Ishikawa (cell line): ENCODE measurements around the gene EDEM3.

ENCODE experiments used
- CEBPB ChIP-seq: IDR thresholded peaks from 2 replicates; pipeline ENCODE4 v1.6.1; 2012
- CREB1 ChIP-seq: IDR thresholded peaks from 2 replicates; pipeline ENCODE4 v1.6.1; 2012; ENCODE audit warnings: low read depth
- EGR1 ChIP-seq: IDR thresholded peaks from 2 replicates; pipeline ENCODE4 v1.6.1; 2012
- EP300 ChIP-seq: IDR thresholded peaks from 2 replicates; pipeline ENCODE4 v1.6.1; 2012; ENCODE audit warnings: borderline replicate concordance
- FOXM1 ChIP-seq: IDR thresholded peaks from 2 replicates; pipeline ENCODE4 v1.6.1; 2012; ENCODE audit warnings: low read depth, borderline replicate concordance
- MAX ChIP-seq: IDR thresholded peaks from 2 replicates; pipeline ENCODE4 v1.6.1; 2012
- NFIC ChIP-seq: IDR thresholded peaks from 2 replicates; pipeline ENCODE4 v1.6.1; 2012
- RAD21 ChIP-seq: IDR thresholded peaks from 2 replicates; pipeline ENCODE4 v1.6.1; 2012; ENCODE audit warnings: low read depth
- REST ChIP-seq: IDR thresholded peaks from 2 replicates; pipeline ENCODE4 v1.6.1; 2012; ENCODE audit warnings: low read depth, mild to moderate bottlenecking
- TAF1 ChIP-seq: IDR thresholded peaks from 2 replicates; pipeline ENCODE4 v1.6.1; 2012; ENCODE audit warnings: low read depth, mild to moderate bottlenecking
- TCF12 ChIP-seq: IDR thresholded peaks from 2 replicates; pipeline ENCODE4 v1.6.1; 2012; ENCODE audit warnings: low read depth
- TEAD4 ChIP-seq: IDR thresholded peaks from 2 replicates; pipeline ENCODE4 v1.6.1; 2012
- USF1 ChIP-seq: IDR thresholded peaks from 2 replicates; pipeline ENCODE4 v1.6.1; 2012
- YY1 ChIP-seq: IDR thresholded peaks from 2 replicates; pipeline ENCODE4 v1.6.1; 2012; ENCODE audit warnings: low read depth
- ZBTB7A ChIP-seq: IDR thresholded peaks from 2 replicates; pipeline ENCODE4 v1.6.1; 2012; ENCODE audit warnings: low read depth

The EDEM3 gene

GRCh38 chr1:184767591-184767990 lies 12.9 kb upstream of the EDEM3 start:
- TF ChIP-seq EP300 = no peak
- no peak for TF ChIP-seq NFIC
- TF ChIP-seq MAX = no peak
- TF ChIP-seq USF1 = no peak
- TF ChIP-seq ZBTB7A = no peak
- TF ChIP-seq RAD21 = no peak
- TF ChIP-seq TAF1 = no peak
- TF ChIP-seq EGR1 = no peak
- TF ChIP-seq TCF12 = no peak
- no peak for TF ChIP-seq REST
- no peak for TF ChIP-seq CEBPB
- TF ChIP-seq YY1 = no peak
- no peak for TF ChIP-seq CREB1
- TF ChIP-seq TEAD4 = no peak
- TF ChIP-seq FOXM1 = no peak

GRCh38 chr1:184764483-184764882 lies 9.8 kb upstream of the EDEM3 start:
- no peak for TF ChIP-seq REST
- TF ChIP-seq CEBPB = no peak
- TF ChIP-seq YY1 = no peak
- TF ChIP-seq ZBTB7A = no peak
- TF ChIP-seq USF1 = no peak

- TF ChIP-seq TCF12 (no peak), CREB1 (no peak), REST (no peak), EGR1 (no peak), NFIC (no peak), MAX (no peak), USF1 (no peak), RAD21 (no peak), ZBTB7A (no peak), EP300 (no peak), YY1 (no peak), FOXM1 (no peak), TEAD4 (no peak), CEBPB (no peak), TAF1 (no peak)
Observed at GRCh38 chr1:184761969-184762485, 7.4 kb upstream of the EDEM3 start.

GRCh38 chr1:184759651-184760050 lies 5.0 kb upstream of the EDEM3 start:
- TF ChIP-seq TAF1 (no peak), TCF12 (no peak), EGR1 (no peak), YY1 (no peak), REST (no peak), EP300 (no peak), RAD21 (no peak), TEAD4 (no peak), CREB1 (no peak), NFIC (no peak), USF1 (no peak)
